Measurements from ENCODE around the gene ITGB1BP2.
"Not testable (repeated sequence)": the region's sequence is repeated elsewhere in the genome, so short reads cannot be mapped to it uniquely, and the experiment has no call there.

The ITGB1BP2 gene

GRCh38 chrX:71320126-71320525, 18.6 kb downstream of the ITGB1BP2 start:
- DNase-seq (ENCODE audit: low spot score): no peak
- no peak for TF ChIP-seq CTCF (IDR thresholded peaks at IDR 0.05; ENCODE audit: extremely low read depth, missing control alignments)

DNA sequence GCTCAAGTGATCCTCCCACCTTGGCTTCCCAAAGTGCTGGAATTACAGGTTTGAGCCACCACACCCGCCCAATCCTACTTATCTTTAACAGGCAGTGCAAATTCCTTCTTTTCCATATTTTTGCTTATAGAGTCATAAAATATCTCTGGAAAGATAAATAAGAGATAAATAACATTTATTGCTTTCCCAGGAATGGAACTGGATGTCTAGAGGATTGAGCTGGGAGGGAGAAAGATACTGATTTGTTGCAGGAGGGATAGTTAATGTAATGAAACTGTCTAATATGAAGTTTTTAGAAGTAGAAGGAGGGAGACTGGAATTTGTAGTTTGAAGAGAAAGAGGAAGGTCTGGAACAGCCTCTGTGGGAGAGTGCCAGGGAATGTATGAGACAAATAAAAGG, 20.2 kb downstream of the ITGB1BP2 start:
- DNase-seq (ENCODE audit: low spot score): no peak
- TF ChIP-seq CTCF (IDR thresholded peaks at IDR 0.05; ENCODE audit: extremely low read depth, missing control alignments): no peak

DNA sequence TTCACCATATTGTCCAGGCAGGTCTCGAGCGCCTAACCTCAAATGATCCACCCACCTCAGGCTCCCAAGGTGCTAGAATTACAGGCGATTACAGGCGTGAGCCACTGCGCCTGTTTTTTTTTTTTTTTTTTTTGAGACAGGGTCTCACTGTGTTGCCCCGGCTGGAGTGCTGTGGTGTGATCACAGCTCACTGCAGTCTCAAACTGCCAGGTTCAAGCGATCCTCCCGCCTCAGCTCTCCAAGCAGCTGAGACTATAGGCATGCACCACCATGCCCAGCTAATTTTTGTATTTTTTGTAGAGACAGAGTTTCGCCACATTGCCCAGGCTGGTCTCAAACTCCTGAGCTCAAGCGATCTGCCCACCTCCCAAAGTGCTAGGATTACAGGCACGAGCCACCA, 22.9 kb downstream of the ITGB1BP2 start:
- DNase-seq (ENCODE audit: low spot score): not testable (repeated sequence)

- TF ChIP-seq CTCF (IDR thresholded peaks at IDR 0.05; ENCODE audit: extremely low read depth, missing control alignments): no peak
- DNase-seq (ENCODE audit: low spot score): no peak
Measured at GRCh38 chrX:71326394-71326793, 24.8 kb downstream of the ITGB1BP2 start.

- DNase-seq (ENCODE audit: low spot score): not testable (repeated sequence)
Measured at GRCh38 chrX:71349151-71349665, 47.7 kb downstream of the ITGB1BP2 start.

DNA sequence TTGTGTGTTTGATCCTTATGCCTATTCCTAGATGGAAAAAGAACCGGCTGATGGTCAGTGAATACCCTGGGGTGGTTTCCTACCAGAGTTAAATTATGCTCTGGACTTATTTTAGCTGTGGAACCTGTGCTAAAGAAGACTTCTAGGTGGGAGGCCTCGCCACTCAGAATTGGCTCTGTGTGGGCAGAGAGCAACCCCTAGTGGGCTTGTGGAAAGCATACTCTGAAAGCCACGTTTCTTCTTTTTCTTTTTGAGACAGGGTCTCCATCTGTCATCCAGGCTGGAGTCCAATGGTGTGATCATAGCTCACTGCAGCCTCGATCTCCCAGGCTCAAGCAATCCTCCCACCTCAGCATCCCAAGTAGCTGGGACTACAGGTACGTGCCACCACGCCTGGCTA, 48.3 kb downstream of the ITGB1BP2 start:
- DNase-seq (ENCODE audit: low spot score): not testable (repeated sequence)

GRCh38 chrX:71352439-71352838, 50.9 kb downstream of the ITGB1BP2 start:
- DNase-seq (ENCODE audit: low spot score): not testable (repeated sequence)

Measured in GM20000 (cell line).